GM19372 (cell line): ENCODE results near the gene CCR5AS.
"Not testable (repeated sequence)": the region's sequence is repeated elsewhere in the genome, so short reads cannot be mapped to it uniquely, and the experiment has no call there.

ENCODE experiments used
- ATAC-seq: cut with Tn5 transposase; IDR thresholded peaks from one replicate; pipeline ENCODE4 v1.9.1; 2021; ENCODE audit warnings: mild to moderate bottlenecking, low read depth, moderate library complexity; ENCODE audit not compliant: unreplicated experiment

The CCR5AS gene

DNA sequence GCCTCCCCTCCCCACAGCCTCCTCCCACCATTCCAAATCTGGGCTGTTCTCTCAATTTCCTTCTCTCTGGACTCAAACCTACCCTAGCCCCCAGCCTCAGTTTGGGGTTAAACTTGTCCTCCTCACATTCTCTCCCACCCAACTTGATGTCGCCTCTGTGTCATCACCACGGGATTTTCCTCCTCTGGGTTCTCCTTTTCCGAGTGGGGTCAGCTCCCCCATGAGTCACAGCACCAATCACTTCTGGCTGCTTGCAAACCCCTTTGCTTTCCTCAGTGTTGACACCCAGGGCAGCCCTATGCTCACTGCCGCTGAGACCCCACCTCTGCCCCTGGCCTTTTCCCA, 451 bp downstream of the CCR5AS start:
- ATAC-seq, result no peak

- no peak for ATAC-seq
Measured at GRCh38 chr3:46405301-46406019, 1.4 kb downstream of the CCR5AS start.

GRCh38 chr3:46402902-46403301, 4.0 kb downstream of the CCR5AS start:
- not testable (repeated sequence) for ATAC-seq

- ATAC-seq, result no peak
Measured at GRCh38 chr3:46401579-46401978, 5.3 kb downstream of the CCR5AS start.

- no peak for ATAC-seq
Measured at GRCh38 chr3:46400846-46401245, 6.0 kb downstream of the CCR5AS start.

DNA sequence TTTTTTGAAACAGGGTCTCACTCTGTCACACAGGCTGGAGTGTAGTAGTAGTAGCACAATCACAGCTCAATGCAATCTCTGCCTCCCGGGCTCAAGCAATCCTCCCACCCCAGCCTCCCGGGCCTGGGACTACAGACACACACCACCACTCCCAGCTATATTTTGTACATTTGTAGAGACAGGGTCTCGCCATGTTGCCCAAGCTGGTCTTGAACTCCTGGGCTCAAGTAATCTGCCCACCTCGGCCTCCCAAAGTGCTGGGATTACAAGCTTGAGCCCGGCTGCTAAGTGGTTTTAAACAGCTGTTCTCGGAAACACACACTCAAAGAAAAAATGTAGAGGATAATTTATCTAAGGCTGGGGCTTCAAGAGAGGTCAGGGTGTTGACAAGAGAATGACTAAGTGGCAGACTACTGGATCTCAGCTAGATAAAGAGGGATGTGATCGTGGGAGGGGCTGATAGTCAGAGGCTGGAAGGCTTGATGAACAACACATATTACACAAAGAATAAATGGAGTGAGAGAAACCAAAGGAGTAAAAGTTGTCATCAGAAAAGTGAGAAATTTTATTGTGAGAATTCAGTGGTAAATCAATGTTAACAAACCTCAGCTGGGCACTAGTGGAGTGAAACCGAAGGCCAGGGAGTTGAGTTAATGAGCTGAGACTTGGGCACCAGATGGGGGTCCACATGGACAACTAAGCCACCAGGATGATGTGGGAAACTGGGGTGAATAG, 6.7 kb downstream of the CCR5AS start:
- ATAC-seq, result no peak

DNA sequence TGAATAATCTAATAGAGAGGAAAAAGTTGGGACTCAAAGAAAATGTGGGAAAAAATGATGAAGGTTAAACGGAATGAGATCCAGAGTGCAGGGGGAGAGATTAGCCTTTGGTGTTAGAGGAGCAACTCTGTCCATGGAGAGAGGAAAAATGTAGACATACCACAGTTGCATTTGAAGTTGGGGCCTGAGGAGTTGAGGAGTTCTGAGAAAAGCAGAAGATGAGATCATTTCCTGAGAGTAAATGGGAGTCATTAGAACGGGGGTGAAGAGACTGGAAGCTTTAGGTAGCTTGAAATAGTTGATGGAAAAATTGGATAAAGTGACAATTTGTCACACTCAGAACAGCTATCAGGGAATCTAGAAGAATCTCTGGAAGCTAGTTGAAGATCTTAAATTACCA, 7.3 kb downstream of the CCR5AS start:
- no peak for ATAC-seq

- ATAC-seq, result no peak
Measured at GRCh38 chr3:46399098-46399497, 7.8 kb downstream of the CCR5AS start.

- no peak for ATAC-seq
Measured at GRCh38 chr3:46398186-46398955, 8.5 kb downstream of the CCR5AS start.

- no peak for ATAC-seq
Measured at GRCh38 chr3:46397111-46397510, 9.8 kb downstream of the CCR5AS start.

DNA sequence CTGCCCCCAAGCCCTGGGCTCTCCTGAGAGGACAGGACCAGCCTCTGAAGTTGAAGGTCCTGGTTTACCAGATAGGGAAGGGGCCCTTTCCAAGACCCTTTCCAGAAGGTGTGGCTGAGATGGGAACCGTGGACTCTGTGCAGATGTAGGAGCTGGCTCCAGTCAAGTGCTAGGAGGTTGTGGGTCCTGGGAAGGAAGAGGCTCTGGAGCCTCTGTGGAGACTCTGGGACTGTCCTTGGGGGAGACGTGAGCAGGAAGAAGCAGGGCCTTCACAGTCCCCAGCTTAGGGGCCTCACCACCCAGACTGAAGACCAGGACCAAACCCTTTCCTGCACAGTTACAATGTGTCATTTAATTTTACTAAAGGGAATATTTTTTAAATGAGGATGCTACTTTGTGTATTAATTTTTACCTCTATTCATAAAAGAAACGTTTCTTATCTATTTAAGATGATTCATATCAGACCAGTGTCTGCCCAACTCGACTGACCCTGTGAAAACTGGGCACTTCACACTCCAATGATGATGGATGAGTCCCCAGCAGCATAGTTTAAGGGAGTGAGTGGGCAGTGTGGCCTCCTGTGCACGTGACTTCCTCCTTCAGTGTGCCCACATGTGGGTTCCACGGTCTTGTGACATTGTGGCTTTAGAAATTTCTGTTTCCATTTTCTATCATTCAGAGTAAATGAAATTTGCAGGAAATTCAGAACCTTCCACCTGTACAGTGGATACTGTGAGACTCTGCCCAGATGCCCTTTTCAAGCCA, 10.9 kb downstream of the CCR5AS start:
- ATAC-seq, result no peak

GRCh38 chr3:46395210-46395661, 11.6 kb downstream of the CCR5AS start:
- no peak for ATAC-seq

- no peak for ATAC-seq
Measured at GRCh38 chr3:46393554-46394434, 13.1 kb downstream of the CCR5AS start.

DNA sequence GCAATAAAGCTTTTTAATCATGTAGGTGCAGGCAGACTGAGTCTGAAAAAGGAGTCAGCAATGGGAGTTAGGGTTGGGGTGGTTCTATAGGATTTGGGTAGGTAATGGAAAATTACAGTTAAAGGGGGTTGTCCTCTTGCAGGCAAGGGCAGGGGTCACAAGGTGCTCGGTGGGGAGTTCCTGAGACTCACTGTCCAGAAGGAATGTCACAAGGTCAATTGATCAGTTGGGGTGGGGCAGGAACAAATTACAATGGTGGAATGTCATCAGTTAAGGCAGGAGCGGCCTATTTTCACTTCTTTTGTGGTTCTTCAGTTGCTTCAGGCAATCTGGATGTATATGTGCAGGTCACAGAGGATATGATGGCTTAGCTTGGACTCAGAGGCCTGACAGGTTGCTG, 13.9 kb downstream of the CCR5AS start:
- ATAC-seq, result no peak

GRCh38 chr3:46391526-46391925, 15.3 kb downstream of the CCR5AS start:
- not testable (repeated sequence) for ATAC-seq

- ATAC-seq, result no peak
Measured at GRCh38 chr3:46389306-46389705, 17.6 kb downstream of the CCR5AS start.

GRCh38 chr3:46388847-46389246, 18.0 kb downstream of the CCR5AS start:
- not testable (repeated sequence) for ATAC-seq

DNA sequence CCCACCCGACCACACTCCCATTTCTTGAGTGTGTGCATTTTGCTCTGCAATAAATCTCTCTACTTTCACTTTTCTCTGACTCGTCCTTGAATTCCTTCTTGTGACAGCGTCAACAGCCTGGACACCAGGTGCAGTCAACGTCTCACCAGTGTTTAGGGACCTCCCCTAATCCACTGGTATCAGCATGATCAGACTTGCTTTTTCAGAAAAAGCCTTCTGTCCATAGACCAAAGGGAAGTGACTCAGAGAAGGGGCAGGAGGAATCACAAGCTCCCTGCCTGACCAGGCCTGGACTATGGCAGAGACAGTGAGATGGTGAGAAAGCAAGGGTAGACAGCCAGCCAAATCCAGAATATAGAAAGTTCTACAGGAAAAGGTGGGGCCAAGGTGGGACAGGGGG, 20.7 kb downstream of the CCR5AS start:
- ATAC-seq, result no peak

DNA sequence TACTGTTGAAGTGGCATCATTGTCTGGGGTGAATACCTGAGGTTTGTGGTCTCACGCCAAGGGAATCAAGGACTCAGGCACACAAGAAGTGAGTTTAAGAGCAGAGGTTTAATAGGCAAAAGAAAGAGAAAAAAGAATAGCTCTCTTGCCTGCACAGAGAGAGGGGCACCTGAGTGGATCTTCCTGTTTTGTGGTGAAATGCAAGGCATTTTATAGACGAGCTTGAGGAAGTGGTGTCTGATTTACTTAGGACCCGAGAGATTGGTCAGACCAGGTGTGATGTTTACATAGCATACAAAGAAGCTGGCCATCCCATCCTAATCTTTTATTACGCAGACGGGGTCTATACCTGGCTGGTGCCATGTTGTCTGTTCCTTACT, 22.9 kb downstream of the CCR5AS start:
- ATAC-seq, result no peak
